Measurements from ENCODE around the gene ALDH1L2.

The ALDH1L2 gene

GRCh38 chr12:105032703-105033357, 51.4 kb downstream of the ALDH1L2 start:
- no peak for TF ChIP-seq GATA3 (IDR thresholded peaks at IDR 0.05; ENCODE audit: low read depth, low read length)
- TF ChIP-seq GATA2 (IDR thresholded peaks at IDR 0.05; ENCODE audit: low read depth, low read length), result no peak

GRCh38 chr12:105030820-105031807, 53.1 kb downstream of the ALDH1L2 start:
- TF ChIP-seq GATA3 (IDR thresholded peaks at IDR 0.05; ENCODE audit: low read depth, low read length) (no peak), GATA2 (IDR thresholded peaks at IDR 0.05; ENCODE audit: low read depth, low read length) (no peak)

DNA sequence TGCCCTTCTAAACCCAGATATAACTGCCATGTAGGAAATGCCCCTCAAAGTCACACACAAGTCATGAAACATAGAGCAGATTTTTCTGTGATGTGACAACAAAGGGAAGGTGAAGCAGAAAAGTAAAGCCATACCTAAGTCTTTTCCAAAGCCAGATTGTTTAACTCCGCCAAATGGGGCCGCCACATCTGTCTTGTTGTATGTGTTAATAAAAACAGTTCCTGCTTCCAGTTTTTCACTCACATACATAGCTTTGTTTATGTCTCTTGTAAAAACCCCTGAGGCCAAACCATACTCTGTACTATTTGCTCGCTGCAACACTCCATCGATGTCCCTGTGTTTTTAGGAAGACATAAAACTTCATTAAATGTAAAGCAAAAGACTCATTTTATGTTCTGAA, 57.8 kb downstream of the ALDH1L2 start:
- TF ChIP-seq GATA3 (IDR thresholded peaks at IDR 0.05; ENCODE audit: low read depth, low read length) (no peak), GATA2 (IDR thresholded peaks at IDR 0.05; ENCODE audit: low read depth, low read length) (no peak)

DNA sequence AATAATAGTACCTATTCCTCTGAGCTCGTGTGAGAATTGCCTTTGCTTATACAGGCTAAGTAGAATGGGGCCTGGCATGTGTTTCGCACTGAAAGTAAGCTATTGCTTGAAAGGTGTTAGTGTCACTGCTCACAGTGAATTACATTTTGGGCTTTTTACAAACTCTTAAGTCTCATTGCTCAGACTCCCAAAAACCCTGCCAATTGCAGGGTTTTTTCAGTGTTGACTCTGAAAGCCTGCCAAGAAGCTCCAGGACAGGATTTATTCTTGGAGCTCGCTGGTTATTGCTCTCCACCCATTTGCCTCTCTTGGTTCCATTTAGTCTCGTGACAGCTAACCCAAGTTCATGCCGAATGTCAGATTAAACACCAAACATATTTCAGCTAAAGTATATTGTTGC, 58.4 kb downstream of the ALDH1L2 start:
- TF ChIP-seq GATA3 (IDR thresholded peaks at IDR 0.05; ENCODE audit: low read depth, low read length) (no peak), GATA2 (IDR thresholded peaks at IDR 0.05; ENCODE audit: low read depth, low read length) (no peak)

- no peak for TF ChIP-seq GATA3 (IDR thresholded peaks at IDR 0.05; ENCODE audit: low read depth, low read length)
- TF ChIP-seq GATA2 (IDR thresholded peaks at IDR 0.05; ENCODE audit: low read depth, low read length), result no peak
Observed at GRCh38 chr12:105024928-105025327, 59.3 kb downstream of the ALDH1L2 start.

DNA sequence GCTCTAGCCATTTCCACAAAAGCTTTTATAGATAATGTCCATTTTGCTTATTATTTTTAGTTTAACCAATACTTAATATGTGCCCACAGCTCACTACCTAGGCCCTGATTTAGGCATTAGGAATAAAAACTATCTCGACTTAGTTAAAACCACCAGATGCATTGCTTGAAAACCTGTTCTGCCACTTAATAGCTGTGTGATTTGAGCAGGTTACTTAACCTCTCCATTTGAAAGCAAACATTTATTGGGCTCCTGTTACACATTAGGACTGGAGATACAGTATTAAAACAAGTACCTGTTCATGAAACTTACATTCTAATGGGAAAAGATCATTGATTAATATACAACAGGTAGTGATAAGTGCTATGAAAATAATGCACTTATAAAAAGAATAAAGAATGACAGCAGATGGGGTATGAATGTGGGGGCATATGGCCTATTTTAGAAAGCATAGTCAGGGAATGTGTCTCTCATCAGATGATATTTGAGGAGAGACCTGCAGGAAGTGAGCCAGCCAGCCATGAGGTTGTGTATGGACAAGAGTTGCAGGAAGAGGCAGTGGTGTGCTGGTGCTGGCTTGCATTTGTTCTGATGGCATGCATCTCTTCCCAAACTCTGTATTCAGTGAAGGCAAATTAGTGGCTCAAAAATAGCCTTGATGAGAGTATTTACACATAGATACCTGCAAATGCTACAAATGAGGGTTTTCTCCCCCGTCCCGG, 63.9 kb downstream of the ALDH1L2 start:
- TF ChIP-seq GATA2 (IDR thresholded peaks at IDR 0.05; ENCODE audit: low read depth, low read length) (no peak), GATA3 (IDR thresholded peaks at IDR 0.05; ENCODE audit: low read depth, low read length) (no peak)

DNA sequence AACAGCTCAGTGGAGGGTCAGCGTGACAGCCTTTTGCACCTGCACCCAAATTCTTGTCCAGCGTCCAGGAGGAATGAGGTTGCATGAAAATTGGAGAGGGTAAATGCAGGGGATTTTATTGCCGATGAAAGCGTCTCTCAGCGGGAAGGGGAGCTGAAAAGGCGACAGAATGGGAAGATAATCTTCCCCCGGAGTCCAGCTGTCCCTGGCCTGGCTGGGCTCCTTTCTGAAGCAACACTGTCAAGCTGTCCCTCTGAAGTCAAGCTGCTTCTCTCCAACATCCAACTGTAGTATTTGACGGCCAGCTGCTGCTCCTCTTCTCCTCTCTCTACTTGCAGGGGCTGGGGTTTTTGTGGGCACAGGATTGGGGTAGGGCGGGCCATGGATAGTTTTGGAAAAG, 65.5 kb downstream of the ALDH1L2 start:
- no peak for TF ChIP-seq GATA3 (IDR thresholded peaks at IDR 0.05; ENCODE audit: low read depth, low read length)
- no peak for TF ChIP-seq GATA2 (IDR thresholded peaks at IDR 0.05; ENCODE audit: low read depth, low read length)

DNA sequence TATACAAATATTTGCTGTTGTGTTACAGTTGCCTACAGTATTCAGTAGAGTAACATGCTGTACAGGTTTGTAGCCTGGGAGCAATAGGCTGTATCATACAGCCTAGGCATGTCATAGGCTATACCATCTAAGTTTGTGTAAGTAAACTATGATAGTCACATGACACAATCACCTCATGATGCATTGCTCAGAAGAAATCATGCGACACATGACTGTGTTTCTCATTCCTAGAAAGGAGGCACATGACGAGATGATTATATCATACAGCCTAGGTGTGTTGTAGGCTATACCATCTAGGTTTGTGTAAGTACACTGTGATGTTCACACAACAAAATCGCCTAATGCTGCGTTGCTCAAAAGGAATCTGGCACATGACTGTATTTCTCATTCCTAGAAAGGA, 66.2 kb downstream of the ALDH1L2 start:
- TF ChIP-seq GATA2 (IDR thresholded peaks at IDR 0.05; ENCODE audit: low read depth, low read length) (no peak), GATA3 (IDR thresholded peaks at IDR 0.05; ENCODE audit: low read depth, low read length) (no peak)

DNA sequence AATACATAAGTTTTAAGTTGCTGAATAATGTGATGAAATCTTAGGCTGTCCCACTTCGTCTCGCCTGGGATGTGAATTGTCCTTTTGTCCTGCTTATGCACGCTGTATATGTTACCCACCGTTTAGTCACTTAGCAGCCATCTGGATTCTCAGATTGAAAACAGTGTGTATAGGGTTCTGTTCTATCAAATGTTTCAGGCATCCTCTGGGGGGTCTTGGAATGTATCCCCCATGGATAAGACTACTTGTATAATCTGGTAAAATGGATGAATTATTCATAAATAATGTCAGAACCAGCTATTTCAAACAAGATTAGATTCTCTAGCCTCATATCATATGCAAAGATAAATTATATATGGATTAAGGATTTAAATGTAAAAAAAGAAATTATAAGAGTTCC, 68.7 kb downstream of the ALDH1L2 start:
- no peak for TF ChIP-seq GATA2 (IDR thresholded peaks at IDR 0.05; ENCODE audit: low read depth, low read length)
- TF ChIP-seq GATA3 (IDR thresholded peaks at IDR 0.05; ENCODE audit: low read depth, low read length), result no peak

DNA sequence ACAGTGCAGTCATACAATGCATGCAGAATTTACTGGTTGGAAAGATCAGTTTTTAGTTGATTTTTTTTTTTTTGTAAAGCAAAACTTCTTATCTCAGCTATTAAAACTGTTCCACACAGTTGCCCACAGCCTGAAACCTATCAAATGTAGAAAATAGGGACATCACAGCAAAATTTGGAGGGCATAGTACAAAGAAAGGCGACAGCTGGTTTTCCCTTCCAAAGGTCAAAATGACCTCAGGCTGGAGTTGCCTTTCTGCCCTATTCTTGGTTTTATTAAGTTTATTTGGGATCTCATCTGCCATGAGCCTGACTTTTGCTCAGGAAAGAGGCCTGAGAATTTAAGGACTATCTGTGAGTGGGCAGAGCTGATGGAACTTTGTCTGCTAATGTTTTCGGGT, 69.7 kb downstream of the ALDH1L2 start:
- TF ChIP-seq GATA2 (IDR thresholded peaks at IDR 0.05; ENCODE audit: low read depth, low read length) (no peak), GATA3 (IDR thresholded peaks at IDR 0.05; ENCODE audit: low read depth, low read length) (no peak)

- TF ChIP-seq GATA2 (IDR thresholded peaks at IDR 0.05; ENCODE audit: low read depth, low read length) (no peak), GATA3 (IDR thresholded peaks at IDR 0.05; ENCODE audit: low read depth, low read length) (no peak)
Observed at GRCh38 chr12:105013892-105014291, 70.4 kb downstream of the ALDH1L2 start.

GRCh38 chr12:105001476-105001875, 82.8 kb downstream of the ALDH1L2 start:
- TF ChIP-seq GATA2 (IDR thresholded peaks at IDR 0.05; ENCODE audit: low read depth, low read length), result no peak
- TF ChIP-seq GATA3 (IDR thresholded peaks at IDR 0.05; ENCODE audit: low read depth, low read length), result no peak

- TF ChIP-seq GATA2 (IDR thresholded peaks at IDR 0.05; ENCODE audit: low read depth, low read length) (no peak), GATA3 (IDR thresholded peaks at IDR 0.05; ENCODE audit: low read depth, low read length) (no peak)
Observed at GRCh38 chr12:104999347-104999685, 84.9 kb downstream of the ALDH1L2 start.

Data from SH-SY5Y (cell line).